HL-60/S4 (cell line): ENCODE results near the gene ABCB9.
"Not testable (repeated sequence)": the region's sequence is repeated elsewhere in the genome, so short reads cannot be mapped to it uniquely, and the experiment has no call there.

Experiments
- in situ Hi-C: fragments of 300-500 bp; cut with MboI; formaldehyde crosslinking; loops from 2 replicates; pipeline ENCODE4 v1.14.3; 2022; ENCODE audit warnings: low sequenced_read_pairs

The ABCB9 gene

DNA sequence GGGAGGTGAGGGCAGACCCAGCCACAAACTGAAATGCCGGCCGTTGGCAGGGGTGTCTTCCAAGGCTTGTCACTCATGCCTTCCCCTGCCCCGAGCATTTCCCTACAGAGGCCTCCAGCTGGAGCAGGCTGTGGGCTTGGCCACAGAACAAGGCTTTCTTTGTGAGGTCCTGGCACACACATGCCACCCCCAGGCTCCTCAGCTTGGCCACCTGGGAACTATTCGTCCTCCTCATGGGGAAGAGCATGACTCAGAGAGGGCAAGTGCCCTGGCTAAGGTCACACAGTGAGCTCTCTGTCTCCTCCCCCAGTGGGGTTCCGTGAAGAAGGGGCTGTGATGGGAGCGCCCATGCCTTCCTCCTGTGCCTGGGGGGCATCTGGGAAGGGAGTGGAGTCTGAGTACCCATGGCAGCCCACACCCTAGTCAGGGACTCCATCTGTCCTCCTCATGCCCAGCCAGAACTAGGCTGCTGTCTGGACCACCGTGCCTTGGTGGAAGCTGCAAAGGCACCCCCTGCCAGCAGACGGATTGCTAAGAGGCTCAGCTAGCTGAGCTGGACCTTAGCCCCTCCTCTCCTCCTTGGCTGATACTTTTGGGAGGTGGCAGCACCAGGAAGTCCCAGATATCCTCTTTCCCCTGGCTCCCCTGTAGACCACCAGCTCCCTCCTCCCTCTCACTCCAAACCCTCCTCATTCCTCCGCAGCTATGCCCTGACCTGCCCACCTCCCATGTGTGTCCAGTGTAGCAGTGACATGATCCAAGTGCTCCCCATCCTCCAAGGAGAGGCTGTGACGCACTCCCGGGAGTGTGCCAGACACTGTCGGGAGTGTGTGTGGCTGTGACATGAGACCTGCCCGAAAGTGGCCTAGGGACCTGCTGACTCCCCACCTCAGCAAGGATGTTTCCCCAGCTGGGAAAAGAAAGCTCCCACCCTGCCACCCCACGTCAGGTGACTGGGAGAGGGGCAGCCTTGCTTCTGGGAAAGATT lies 21.4 kb downstream of the ABCB9 start:
- in situ Hi-C loops, result no loop called here

GRCh38 chr12:122943196-122943595 lies 23.1 kb downstream of the ABCB9 start:
- in situ Hi-C loops, result no loop called here

GRCh38 chr12:122942637-122943036 lies 23.6 kb downstream of the ABCB9 start:
- in situ Hi-C loops, result no loop called here

GRCh38 chr12:122941351-122941750 lies 24.9 kb downstream of the ABCB9 start:
- in situ Hi-C loops, result not testable (repeated sequence)

DNA sequence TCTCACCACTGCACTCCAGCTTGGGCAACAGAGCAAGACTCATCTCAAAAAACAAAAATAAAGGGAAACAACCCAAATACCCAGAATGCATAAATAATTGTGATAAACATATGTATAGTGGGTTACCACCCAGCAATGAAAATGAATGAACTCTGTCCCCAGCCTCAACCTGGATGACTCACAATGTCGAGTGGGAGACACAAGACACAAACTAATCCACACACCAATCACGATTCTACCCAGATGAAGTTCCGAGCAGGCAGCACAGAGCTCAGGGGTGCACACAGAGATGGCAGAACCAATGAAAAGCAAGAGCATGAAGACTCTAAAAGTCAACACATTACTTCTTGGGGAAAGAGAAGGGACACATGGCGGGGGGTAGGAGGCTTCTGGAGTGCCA lies 27.1 kb downstream of the ABCB9 start:
- in situ Hi-C loops, result no loop called here

- in situ Hi-C loops, result no loop called here
Measured at GRCh38 chr12:122937622-122938091, 28.6 kb downstream of the ABCB9 start.

DNA sequence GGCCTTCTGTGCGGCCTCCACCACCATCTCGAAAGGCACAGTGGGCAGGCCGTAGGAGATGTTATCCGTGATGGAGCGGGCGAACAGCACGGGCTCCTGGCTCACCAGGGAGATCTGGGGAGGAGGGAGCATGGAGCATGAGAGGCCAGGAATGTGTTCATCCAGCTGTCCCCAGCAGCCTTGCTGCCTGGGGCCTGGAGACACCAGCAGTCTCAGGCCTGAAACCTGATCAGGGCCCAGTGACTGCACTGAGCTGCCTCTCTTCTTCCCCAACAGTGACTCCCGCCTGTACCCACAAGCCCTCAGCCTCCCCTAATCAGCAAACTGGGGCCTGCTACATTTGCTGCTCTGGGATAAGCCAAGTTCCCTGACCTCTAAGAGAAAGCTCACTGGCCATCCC lies 30.9 kb downstream of the ABCB9 start:
- in situ Hi-C loops, result no loop called here

GRCh38 chr12:122934722-122935121 lies 31.5 kb downstream of the ABCB9 start:
- in situ Hi-C loops, result no loop called here

- in situ Hi-C loops, result no loop called here
Measured at GRCh38 chr12:122932207-122932606, 34.1 kb downstream of the ABCB9 start.

DNA sequence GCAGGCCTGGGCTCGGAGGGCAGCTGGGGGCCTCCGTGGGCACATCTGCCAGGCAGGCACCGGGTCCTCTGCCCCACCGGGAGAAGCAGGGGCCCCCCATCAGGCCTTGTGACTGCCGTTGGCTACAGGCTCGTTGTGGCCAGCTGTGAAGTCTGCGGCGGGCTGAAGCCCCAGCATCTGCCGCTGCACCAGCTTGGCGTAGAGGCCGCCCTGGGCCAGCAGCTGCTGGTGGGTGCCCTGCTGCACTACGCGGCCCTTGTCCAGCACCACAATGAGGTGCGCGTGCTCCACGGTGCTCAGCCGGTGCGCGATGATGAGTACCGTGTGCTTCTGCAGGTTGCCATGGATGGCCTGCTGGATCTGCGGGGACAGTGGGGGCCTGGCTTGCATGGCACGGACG lies 36.5 kb downstream of the ABCB9 start:
- in situ Hi-C loops, result no loop called here

DNA sequence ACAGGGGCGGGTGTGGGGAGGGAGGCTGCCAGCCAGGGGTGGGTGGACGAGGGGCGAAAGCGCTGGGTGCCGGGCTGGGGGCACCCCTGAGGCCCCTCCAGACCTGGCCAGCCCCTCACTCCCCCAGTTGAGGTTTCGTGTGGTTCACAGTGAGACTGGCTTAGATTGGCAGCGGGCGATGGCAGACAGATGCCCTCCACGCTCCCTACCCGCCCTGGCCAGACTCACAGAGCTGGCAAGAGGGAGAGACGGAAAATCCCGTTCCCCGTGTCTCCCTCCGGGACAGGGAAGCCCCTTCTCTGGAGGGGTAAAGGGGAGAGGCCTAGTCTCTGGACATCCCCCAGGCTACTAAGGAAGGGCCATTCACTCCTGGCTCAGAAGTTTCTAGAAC lies 37.1 kb downstream of the ABCB9 start:
- in situ Hi-C loops, result no loop called here

DNA sequence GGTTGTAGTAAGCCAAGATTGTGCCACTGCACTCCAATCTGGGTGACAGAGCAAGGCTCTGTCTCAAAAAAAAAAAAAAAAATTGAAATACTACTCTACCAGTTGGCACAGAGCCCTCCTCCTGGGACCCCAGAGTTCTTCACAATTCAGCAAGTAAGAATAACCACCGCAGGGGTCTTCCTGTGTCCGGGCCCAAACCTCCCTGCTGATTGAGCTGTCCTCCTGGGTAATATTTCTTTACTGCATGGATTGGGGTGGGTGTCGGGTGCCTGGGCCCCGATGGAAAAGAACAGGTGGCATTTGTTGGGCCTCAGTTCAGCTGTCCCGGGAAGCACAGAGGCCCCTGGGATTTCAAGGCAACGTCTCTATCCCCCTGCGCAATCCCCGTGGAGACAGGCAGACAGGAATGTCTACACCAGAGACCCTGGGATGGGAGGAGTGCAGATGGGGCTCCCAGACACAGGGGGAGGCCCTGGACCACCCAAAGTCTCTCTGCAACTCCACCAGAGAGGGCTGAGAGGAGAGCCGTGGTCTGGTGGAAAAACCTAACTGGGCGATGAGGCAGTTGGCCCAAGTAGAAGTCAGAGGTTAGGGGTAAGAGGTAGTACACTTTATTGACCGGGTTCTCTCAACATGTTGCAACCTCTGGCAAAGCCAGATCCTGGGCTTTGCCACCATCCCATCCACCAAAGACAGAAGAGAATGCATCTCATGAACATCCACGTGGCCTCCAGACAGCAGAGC lies 37.7 kb downstream of the ABCB9 start:
- in situ Hi-C loops, result no loop called here

- in situ Hi-C loops, result no loop called here
Measured at GRCh38 chr12:122927756-122928403, 38.4 kb downstream of the ABCB9 start.

GRCh38 chr12:122921917-122922316 lies 44.3 kb downstream of the ABCB9 start:
- in situ Hi-C loops, result no loop called here

DNA sequence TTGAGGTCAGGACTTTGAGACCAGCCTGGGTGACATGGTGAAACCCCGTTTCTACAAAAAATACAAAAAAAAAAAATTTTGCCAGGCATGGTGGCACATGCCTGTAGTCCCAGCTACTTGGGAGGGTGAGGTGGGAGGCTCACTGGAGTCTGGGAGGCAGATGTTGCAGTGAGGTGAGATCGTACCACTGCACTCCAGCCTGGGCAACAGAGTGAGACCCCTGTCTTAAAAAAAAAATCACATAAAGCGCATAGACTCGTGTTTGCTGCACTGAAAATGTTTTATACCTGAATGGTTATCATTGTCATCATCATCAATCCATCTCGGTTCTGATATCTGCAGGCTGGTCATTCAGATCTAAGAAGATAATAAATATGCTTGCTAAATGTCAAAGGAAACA lies 45.6 kb downstream of the ABCB9 start:
- in situ Hi-C loops, result no loop called here

DNA sequence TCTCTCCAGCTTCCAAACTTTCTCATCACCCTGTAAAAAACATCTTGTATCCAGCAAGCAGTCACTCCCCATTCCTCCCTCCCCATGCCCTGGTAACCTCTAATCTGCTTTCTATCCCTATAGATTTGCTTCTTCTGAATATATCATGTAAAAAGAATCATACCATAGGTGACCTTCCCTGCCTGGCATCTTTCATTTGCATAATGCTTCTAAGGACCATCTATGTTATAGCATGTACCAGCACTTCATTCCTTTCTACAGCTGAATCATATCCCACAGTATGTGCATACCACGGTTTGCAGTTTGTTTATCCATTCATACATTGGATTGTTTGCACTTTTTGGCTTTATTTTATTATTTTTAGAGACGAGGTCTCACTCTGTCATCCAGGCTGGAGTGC lies 47.4 kb downstream of the ABCB9 start:
- in situ Hi-C loops, result no loop called here

DNA sequence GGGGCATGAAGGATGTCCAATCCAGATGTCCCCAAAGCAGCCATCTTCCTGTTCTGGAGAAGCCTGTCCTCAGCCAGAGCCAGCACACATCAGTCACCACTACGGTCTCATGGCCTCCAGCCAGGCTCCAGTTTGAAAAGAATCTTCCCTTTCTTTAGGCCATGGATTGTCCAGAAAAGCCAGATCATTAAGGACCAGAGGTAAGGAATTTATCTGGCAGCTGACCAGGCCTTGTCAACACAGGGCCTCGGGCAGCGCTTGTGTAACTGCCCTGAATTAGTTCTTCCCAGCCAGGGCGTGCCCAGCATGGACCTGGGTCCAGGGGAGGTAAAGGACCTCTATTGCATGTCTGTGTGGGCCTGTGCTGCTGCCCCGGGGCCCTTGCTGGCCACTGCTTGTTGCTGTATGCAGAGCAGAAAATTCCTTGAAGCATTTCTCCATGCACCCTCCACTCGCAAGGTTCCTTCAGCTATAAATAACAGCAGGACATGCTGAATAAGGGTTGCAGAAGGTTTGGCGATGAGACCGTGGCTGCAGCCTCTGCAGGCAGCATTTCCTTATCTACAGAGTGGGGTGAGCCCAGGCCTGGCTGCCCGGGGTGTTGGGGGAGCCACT lies 48.6 kb downstream of the ABCB9 start:
- in situ Hi-C loops, result no loop called here

- in situ Hi-C loops, result no loop called here
Measured at GRCh38 chr12:122909442-122910288, 56.6 kb downstream of the ABCB9 start.

DNA sequence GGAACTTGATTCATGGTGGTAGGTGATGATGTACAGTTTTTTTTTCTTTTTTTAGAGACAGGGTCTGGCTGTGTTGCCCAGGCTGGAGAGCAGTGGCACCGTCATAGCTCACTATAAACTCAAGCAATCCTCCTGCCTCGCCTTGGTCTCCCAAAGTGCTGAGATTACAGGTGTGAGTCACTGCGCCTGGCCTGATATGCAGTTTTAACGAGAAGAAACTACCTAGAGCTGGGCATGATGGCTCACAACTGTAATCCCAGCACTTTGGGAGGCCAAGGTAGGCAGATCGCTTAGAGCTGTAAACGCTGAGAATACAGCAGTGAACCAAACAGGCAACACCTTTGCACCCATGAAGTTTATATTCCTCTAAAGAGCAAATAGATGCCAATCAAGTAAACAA lies 57.3 kb downstream of the ABCB9 start:
- in situ Hi-C loops, result no loop called here

DNA sequence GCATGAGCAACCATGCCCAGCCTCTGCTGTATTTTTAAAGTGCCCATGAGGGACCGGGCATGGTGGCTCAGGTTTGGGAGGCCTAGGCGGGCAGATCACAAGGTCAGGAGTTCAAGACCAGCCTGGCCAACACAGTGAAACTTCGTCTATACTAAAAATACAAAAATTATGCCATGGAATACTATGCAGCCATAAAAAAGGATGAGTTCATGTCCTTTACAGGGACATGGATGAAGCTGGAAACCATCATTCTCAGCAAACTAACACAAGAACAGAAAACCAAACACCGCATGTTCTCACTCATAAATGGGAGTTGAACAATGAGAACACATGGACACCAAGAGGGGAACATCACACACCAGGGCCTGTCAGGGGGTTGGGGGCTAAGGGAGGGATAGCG lies 61.0 kb downstream of the ABCB9 start:
- in situ Hi-C loops, result not testable (repeated sequence)
